Panc1 (cell line): ENCODE measurements around the gene INS. TPM values are rescaled to one million over a fixed set of nuclear protein-coding genes. Genes with fewer than 3 reads are reported as not detected.
A peak's percentile ranks its signal among the peaks of the same experiment; 100 is the strongest.

Source experiments
- ATAC-seq: fragments of 200-7000 bp; cut with Tn5 transposase; 2 replicates; pipeline ENCODE4 v1.9.1; 2020; ENCODE audit warnings: mild to moderate bottlenecking, moderate library complexity
- BruUV-seq: library from RNA; stranded (reverse); fragments of 400-500 nt; replicated peaks from 2 replicates; lab custom pipeline; 2021; lab: Mats Ljungman, UMichigan
- CTCF ChIA-PET: fragments of 300-600 bp; sonication (Branson Sonifier 250); formaldehyde crosslinking; loops from one replicate; lab custom pipeline; 2022; ENCODE audit warnings: antibody characterized with exemption; lab: Charles Lee
- POLR2A ChIA-PET: fragments of 300-600 bp; sonication (Branson Sonifier 250); formaldehyde crosslinking; loops from one replicate; lab custom pipeline; 2022; ENCODE audit warnings: antibody characterized with exemption; lab: Charles Lee
- DNase-seq: peaks from one replicate; pipeline ENCODE4 v3.0.0-alpha.2; 2010; ENCODE audit warnings: low read depth, low spot score
- H3K27ac ChIP-seq: 2 replicates; pipeline ENCODE4 v1.5.1; 2011; ENCODE audit warnings: mild to moderate bottlenecking, low read length, inconsistent platforms
- H3K27me3 ChIP-seq: fragments of 200-500 bp; sonication (Bioruptor generic); 2 replicates; pipeline ENCODE4 v1.6.0; 2014; ENCODE audit warnings: low read length, inconsistent platforms; ENCODE audit not compliant: control insufficient read depth, insufficient read depth
- H3K36me3 ChIP-seq: fragments of 200-500 bp; sonication (Bioruptor generic); 2 replicates; pipeline ENCODE4 v1.5.1; 2014; ENCODE audit warnings: inconsistent platforms, mild to moderate bottlenecking, low read length, moderate library complexity; ENCODE audit not compliant: control insufficient read depth, insufficient read depth
- H3K4me1 ChIP-seq: 2 replicates; pipeline ENCODE4 v1.5.1; 2011; ENCODE audit warnings: inconsistent platforms, mild to moderate bottlenecking, low read length, moderate library complexity; ENCODE audit not compliant: control insufficient read depth, insufficient read depth
- H3K4me3 ChIP-seq, 2 experiments: 2 replicates each; pipeline ENCODE4 v1.5.1; 2011 to 2012; ENCODE audit warnings: low read depth in 2 of 2, low read length in 2 of 2, mild to moderate bottlenecking in 2 of 2, inconsistent platforms in 1 of 2, moderate library complexity in 1 of 2
- H3K9me3 ChIP-seq: fragments of 200-500 bp; sonication (Bioruptor generic); 2 replicates; pipeline ENCODE4 v1.5.1; 2014; ENCODE audit warnings: low read depth, mild to moderate bottlenecking, inconsistent platforms, low read length, moderate library complexity; ENCODE audit not compliant: control insufficient read depth, insufficient read depth
- CTCF ChIP-seq: fragments of 450-650 bp; IDR thresholded peaks from 2 replicates; pipeline ENCODE4 v1.5.1; 2017; ENCODE audit warnings: mild to moderate bottlenecking
- POLR2AphosphoS5 ChIP-seq: IDR thresholded peaks from 2 replicates; pipeline ENCODE4 v1.6.1; 2012; ENCODE audit warnings: mild to moderate bottlenecking, low read depth, low read length, moderate library complexity
- REST ChIP-seq, 2 experiments: IDR thresholded peaks; 2 replicates each; pipeline ENCODE4 v1.6.1; 2011 to 2012; ENCODE audit warnings: low read depth in 2 of 2, control low read depth in 1 of 2, low read length in 1 of 2, mild to moderate bottlenecking in 1 of 2, moderate library complexity in 1 of 2; ENCODE audit not compliant: insufficient read depth in 1 of 2
- SIN3A ChIP-seq: IDR thresholded peaks from 2 replicates; pipeline ENCODE4 v1.6.1; 2012; ENCODE audit warnings: low read depth, mild to moderate bottlenecking, low read length, moderate library complexity, borderline replicate concordance; ENCODE audit not compliant: insufficient read depth
- TCF7L2 ChIP-seq: IDR thresholded peaks from 2 replicates; pipeline ENCODE4 v1.6.1; 2011; ENCODE audit warnings: mild to moderate bottlenecking, low read depth, low read length, inconsistent platforms
- in situ Hi-C: cut with HindIII; loops from 2 replicates; pipeline ENCODE4 v1.10.0; 2016; ENCODE audit warnings: low sequenced_read_pairs, low pct_unique_long_range_greater_than_20kb
- intact Hi-C: fragments of 100-400 bp; cut with micrococcal nuclease; formaldehyde crosslinking; loops from one replicate; pipeline ENCODE4 v1.10.0; 2022; ENCODE audit not compliant: unreplicated experiment
- total RNA-seq: library from RNA; stranded (reverse); gene quantifications from one replicate; pipeline ENCODE4 v1.2.1, GENCODE V29; 2021; ENCODE audit not compliant: unreplicated experiment

The INS gene
- total RNA-seq, 1 experiment from 2014 or later, result not detected

- CTCF ChIA-PET, result no interaction called here
- Histone ChIP-seq H3K36me3 (no peaks in the 10 kb centered on the region), H3K4me1 (no peaks in the 10 kb centered on the region; the same call in 1 of the 2 replicates), H3K27ac (no peak overlapping the region), H3K4me3 (no peak overlapping the region), H3K9me3 (no peaks in the 10 kb centered on the region), H3K27me3 (no peaks in the 10 kb centered on the region)
- DNase-seq (no peak), ATAC-seq (no peak)
- intact Hi-C loops, result no loop called here
- BruUV-seq, result TSS peak; percentile 92
- POLR2A ChIA-PET, result no interaction called here
- in situ Hi-C loops, result no loop called here
- no peak for TF ChIP-seq CTCF
- TF ChIP-seq SIN3A, result no peak
- TF ChIP-seq TCF7L2, result no peak
- peak in 1 of 2 experiments; percentile 9; a peak in 1 of 4 replicates for TF ChIP-seq REST (IDR thresholded peaks at IDR 0.05; ENCODE audit: insufficient read depth in 1 of 2, low read depth in 2 of 2, low read length in 1 of 2)
- TF ChIP-seq POLR2AphosphoS5, result no peak
Measured at GRCh38 chr11:2131371-2132236, 29.4 kb downstream of the INS start.

GRCh38 chr11:2130881-2131352, 30.1 kb downstream of the INS start:
- ATAC-seq, result no peak
- DNase-seq, result no peak
- Histone ChIP-seq H3K36me3 (no peaks in the 10 kb centered on the region), H3K27ac (no peak overlapping the region), H3K4me3 (no peak overlapping the region), H3K27me3 (no peaks in the 10 kb centered on the region), H3K4me1 (no peaks in the 10 kb centered on the region; the same call in 1 of the 2 replicates), H3K9me3 (no peaks in the 10 kb centered on the region)
- no peak for TF ChIP-seq REST (IDR thresholded peaks at IDR 0.05; ENCODE audit: insufficient read depth in 1 of 2, low read depth in 2 of 2, low read length in 1 of 2)
- TF ChIP-seq TCF7L2, result no peak
- TF ChIP-seq SIN3A, result no peak
- no peak for TF ChIP-seq CTCF
- TF ChIP-seq POLR2AphosphoS5, result no peak
- in situ Hi-C loops (no loop called here), intact Hi-C loops (no loop called here)
- ChIA-PET CTCF (no interaction called here), POLR2A (no interaction called here)
- BruUV-seq, result no TSS peak
